LNCAP (cell line): ENCODE data around the gene KAZALD1.

Experiments
- TF ChIP-seq, protein P1 (sequence below): fragments of 450-650 bp; IDR thresholded peaks from 2 replicates; pipeline ENCODE4 v1.5.1; 2017; ENCODE audit warnings: mild to moderate bottlenecking

KAZALD1 gene

DNA sequence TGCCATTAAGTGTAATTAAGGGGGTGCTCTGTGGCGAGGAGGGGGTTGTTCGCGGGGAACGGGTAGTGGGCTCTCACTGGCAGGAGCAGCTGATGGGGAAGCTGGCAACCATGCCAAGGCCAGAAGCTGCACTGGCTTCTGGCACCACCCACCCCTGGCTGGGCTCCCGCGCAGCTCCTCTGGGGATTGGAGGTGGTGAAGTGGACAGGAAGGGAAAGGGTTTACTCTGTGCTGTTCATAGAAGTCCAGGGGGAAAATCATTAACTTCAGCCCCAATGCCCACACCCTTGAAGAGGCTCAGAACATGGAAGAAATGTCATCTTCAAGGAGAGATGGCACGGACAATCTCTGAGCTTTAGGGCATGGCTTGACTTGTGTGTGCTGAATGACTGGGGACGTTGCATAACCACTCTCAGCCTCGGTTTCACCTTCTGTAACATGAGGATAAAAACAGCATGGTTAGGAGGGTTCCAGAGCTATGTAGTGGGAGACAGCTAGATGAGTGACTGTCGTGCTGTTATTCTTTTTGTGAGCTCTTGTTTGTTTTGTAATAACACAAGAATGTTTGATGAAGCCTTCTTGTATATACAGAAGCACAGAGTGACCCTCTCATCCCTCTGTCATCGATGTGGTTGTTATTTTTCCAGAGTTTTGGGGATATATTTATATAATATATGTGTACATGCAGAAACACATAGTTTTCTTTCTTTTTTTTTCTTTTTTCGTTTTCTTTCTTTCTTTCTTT, 29.9 kb downstream of the KAZALD1 start:
- TF ChIP-seq, protein P1, sequence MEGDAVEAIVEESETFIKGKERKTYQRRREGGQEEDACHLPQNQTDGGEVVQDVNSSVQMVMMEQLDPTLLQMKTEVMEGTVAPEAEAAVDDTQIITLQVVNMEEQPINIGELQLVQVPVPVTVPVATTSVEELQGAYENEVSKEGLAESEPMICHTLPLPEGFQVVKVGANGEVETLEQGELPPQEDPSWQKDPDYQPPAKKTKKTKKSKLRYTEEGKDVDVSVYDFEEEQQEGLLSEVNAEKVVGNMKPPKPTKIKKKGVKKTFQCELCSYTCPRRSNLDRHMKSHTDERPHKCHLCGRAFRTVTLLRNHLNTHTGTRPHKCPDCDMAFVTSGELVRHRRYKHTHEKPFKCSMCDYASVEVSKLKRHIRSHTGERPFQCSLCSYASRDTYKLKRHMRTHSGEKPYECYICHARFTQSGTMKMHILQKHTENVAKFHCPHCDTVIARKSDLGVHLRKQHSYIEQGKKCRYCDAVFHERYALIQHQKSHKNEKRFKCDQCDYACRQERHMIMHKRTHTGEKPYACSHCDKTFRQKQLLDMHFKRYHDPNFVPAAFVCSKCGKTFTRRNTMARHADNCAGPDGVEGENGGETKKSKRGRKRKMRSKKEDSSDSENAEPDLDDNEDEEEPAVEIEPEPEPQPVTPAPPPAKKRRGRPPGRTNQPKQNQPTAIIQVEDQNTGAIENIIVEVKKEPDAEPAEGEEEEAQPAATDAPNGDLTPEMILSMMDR = no peak

DNA sequence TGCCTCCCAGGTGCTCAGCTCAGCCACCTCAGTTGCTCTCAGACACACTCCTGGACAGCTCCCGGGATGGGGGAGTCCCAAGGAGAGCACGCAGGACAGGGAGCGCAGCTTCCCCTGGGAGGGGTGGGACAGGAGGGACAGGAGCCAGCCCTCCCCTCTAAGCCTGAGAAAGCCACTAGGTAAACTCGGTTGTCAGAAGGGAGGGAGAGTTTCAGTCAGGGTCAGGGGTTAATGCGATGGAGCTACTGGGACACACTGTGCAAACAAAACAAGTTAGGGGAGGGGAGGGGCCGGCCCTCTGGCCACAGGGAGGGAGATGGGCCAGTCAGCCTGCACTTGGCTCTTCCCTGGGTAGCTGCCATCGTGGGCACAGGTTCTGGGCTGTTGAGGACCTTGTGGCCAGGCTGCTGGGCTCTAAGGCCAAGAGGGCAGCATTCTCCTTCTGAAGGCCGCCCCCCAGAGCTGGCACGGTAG, 31.1 kb downstream of the KAZALD1 start:
- TF ChIP-seq, protein P1 = no peak

DNA sequence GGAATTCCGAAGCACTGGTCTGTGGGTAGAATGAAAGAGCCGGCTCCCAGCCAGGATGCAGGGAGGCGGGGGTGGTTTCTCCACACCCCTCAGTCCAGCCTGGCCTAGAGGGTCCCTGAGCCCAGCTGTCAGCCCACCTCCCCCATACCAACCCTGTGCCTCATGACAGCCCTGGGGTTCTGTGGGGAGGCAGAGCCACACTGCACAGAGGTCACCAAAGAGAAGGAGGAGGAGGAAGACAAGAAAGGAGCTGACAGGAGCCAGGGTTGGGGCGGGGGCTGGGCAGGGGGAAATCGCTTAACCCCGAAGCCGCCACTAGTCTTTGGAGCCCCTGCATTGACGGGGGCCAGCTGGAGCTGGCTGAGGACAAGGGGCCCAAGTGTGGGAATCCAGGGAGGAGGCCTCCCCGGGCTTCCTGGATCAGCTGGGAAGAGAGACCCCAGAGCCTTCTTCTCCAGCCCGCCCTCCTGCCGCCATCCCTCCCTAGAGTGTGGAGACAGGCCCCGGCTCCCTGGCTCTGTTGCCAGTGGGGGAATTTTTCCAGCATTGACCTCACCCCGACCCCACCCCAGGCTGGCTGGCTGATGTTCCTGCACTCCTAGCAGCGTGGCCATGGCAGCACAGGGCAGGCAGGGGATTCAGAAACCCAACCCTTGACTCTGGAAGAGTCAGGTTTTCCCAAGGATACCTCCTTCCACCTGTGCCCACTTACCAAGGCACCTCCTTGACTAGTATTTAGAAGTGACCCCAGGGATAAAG, 32.5 kb downstream of the KAZALD1 start:
- TF ChIP-seq, protein P1 = no peak

DNA sequence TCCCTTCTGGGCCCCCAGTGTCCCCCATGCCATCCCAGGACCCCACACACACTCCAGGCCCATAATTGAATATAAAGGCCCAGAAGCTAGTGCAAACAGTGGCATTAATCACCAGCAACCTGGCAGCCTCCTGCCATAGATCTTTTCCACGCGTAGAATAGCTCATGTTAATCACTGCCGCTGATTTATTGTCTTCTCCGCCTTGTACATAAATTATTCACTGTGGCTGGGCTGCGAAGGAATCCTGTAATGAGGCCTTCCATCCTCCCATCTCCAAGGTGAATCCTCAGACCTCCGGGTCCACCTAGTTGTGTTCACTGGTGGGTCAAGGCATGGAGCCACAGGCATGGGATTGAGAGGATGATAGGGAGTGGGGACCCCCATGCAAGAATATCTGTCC, 33.2 kb downstream of the KAZALD1 start:
- TF ChIP-seq, protein P1 = no peak

DNA sequence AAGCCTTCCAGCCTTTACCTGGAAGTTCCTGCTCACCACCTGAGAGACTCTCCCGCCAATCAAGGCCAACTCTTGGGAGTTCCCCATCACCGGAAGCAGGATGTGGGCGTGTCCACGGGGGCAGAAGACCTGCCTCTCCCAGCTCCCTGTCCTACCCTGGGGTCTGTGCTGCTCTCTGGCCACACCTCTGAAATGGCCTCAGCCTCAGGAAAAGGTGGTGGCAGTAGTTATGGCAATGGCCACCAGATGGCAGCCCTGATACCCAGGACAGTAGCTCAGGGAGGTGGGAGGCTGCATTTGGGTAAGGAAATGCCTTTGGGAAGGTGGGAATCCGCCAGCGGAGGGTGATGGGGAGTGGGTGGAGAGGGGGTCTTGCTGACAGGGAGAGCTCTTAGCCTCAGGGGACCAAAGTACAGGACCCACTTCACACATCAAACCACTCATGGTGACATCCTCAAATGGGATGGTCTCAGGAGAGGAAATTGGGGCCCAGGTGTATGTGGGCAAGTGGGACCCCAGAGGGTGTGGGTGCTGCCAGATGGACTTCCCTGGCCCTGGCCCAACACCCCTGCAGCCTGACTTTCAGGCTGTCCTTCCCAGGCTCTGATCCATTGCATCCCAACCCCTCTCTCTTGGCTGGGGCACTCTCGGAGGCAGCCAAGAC, 33.9 kb downstream of the KAZALD1 start:
- TF ChIP-seq, protein P1 = peak; percentile 65

DNA sequence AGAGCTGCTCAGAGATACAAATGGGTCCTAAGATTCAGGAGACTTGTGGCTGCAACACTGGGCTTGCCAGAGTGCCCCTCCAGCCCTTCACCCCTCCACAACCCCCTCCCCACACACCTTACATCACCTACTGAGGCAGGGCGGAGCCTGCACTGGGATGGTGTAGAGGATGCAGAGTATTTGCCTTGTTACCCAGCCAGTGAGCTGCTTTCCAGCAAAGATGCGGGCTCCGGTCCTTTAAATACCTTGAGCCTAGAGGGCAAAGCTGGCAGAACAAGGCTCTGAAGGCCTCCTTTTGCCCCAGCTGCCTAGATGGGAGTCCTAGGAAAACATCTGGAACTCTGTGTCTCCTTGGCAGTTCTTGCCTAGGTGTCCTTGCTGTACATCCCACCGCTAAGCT, 34.6 kb downstream of the KAZALD1 start:
- TF ChIP-seq, protein P1 = no peak

DNA sequence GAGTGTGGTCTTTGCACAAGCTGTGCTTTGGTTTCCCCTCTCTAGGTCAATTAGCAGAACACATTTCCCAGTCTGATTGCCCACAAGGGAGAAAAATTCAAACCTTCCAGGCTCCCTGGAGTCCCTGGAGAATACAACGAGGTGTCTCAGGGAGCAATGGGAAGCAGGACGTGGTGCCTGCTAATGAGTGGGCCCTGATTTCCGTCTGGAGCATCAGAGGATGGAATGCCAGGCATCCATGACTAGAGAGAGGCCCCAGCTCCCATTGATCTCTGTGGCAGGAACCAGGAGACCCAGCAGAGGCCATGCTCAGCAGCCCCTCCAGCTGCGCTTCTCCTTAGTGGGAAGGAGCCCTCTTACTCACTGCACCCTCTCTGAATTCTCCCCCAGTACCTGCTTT, 36.1 kb downstream of the KAZALD1 start:
- TF ChIP-seq, protein P1 = no peak
